PC-3 (cell line): Measurements from ENCODE around the gene RBMS3.

ENCODE experiments used
- EZH2 ChIP-seq: fragments of 300-600 bp; sonication (generic); IDR thresholded peaks from one replicate; pipeline ENCODE4 v1.6.1; 2017; ENCODE audit warnings: antibody characterized with exemption, mild to moderate bottlenecking, low read length; ENCODE audit not compliant: unreplicated experiment
- EZH2phosphoT487 ChIP-seq: fragments of 300-600 bp; sonication (generic); IDR thresholded peaks from 2 replicates; pipeline ENCODE4 v1.6.1; 2018; ENCODE audit warnings: mild to moderate bottlenecking, antibody characterized with exemption, low read length, borderline replicate concordance
- TF ChIP-seq, protein P1 (sequence below): fragments of 300-600 bp; sonication (generic); conservative IDR thresholded peaks from 2 replicates; pipeline ENCODE4 v1.5.1; 2017; ENCODE audit warnings: antibody characterized with exemption, low read depth, mild to moderate bottlenecking, low read length

DNA sequence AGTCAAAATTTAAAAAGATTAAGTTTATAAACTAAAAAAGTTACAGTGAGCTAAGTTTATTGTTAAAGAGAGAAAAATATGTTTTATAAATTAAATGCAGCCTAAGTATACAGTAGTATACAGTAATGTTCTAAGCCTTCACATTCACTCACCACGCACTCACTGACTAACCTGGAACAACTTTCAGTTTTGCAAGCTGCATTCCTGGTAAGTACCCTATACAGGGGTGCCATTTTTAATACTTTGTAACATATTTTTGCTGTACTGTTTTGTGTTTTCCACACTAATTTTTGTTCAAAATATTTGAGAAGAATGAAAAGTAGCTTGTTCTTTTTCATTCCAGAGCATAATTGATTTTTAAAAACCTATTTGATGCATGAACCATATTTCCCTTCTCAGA, 524.9 kb downstream of the RBMS3 start:
- TF ChIP-seq, protein P1, sequence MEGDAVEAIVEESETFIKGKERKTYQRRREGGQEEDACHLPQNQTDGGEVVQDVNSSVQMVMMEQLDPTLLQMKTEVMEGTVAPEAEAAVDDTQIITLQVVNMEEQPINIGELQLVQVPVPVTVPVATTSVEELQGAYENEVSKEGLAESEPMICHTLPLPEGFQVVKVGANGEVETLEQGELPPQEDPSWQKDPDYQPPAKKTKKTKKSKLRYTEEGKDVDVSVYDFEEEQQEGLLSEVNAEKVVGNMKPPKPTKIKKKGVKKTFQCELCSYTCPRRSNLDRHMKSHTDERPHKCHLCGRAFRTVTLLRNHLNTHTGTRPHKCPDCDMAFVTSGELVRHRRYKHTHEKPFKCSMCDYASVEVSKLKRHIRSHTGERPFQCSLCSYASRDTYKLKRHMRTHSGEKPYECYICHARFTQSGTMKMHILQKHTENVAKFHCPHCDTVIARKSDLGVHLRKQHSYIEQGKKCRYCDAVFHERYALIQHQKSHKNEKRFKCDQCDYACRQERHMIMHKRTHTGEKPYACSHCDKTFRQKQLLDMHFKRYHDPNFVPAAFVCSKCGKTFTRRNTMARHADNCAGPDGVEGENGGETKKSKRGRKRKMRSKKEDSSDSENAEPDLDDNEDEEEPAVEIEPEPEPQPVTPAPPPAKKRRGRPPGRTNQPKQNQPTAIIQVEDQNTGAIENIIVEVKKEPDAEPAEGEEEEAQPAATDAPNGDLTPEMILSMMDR, result no peak
- TF ChIP-seq EZH2 (no peak), EZH2phosphoT487 (no peak)
